ENCODE measurements around the gene SPTAN1. TPM values are rescaled to one million over a fixed set of nuclear protein-coding genes. Genes with fewer than 3 reads are reported as not detected.

Gene SPTAN1
- total RNA-seq, 1 donor from 2014 or later = 213 TPM

- H3K4me3 ChIP-seq (ENCODE audit: low read depth, low read length) = no peak overlapping the region
- no peak for TF ChIP-seq CTCF (IDR thresholded peaks at IDR 0.05; ENCODE audit: insufficient read depth, low read length, poor library complexity, severe bottlenecking)
- H3K36me3 ChIP-seq (ENCODE audit: control insufficient read depth, insufficient read depth, low read length) = peaks cover 14% of the 10 kb centered on the region
- no peaks in the 10 kb centered on the region for H3K27me3 ChIP-seq (ENCODE audit: control insufficient read depth, insufficient read depth, low read length)
- no peak for DNase-seq (ENCODE audit: low read depth)
These were observed 63.2 kb downstream of the SPTAN1 start for GRCh38 chr9:128615571-128615970.

- Histone ChIP-seq H3K4me3 (ENCODE audit: low read depth, low read length) (no peak overlapping the region), H3K36me3 (ENCODE audit: control insufficient read depth, insufficient read depth, low read length) (peaks cover 12% of the 10 kb centered on the region), H3K27me3 (ENCODE audit: control insufficient read depth, insufficient read depth, low read length) (no peaks in the 10 kb centered on the region)
- TF ChIP-seq CTCF (IDR thresholded peaks at IDR 0.05; ENCODE audit: insufficient read depth, low read length, poor library complexity, severe bottlenecking) = no peak
- DNase-seq (ENCODE audit: low read depth) = no peak
These were observed 65.6 kb downstream of the SPTAN1 start for GRCh38 chr9:128617943-128618342.

GRCh38 chr9:128619127-128619526 is 66.7 kb downstream of the SPTAN1 start:
- no peak for TF ChIP-seq CTCF (IDR thresholded peaks at IDR 0.05; ENCODE audit: insufficient read depth, low read length, poor library complexity, severe bottlenecking)
- no peaks in the 10 kb centered on the region for H3K27me3 ChIP-seq (ENCODE audit: control insufficient read depth, insufficient read depth, low read length)
- no peak for DNase-seq (ENCODE audit: low read depth)
- peaks cover 12% of the 10 kb centered on the region for H3K36me3 ChIP-seq (ENCODE audit: control insufficient read depth, insufficient read depth, low read length)
- H3K4me3 ChIP-seq (ENCODE audit: low read depth, low read length) = no peak overlapping the region

- H3K27me3 ChIP-seq (ENCODE audit: control insufficient read depth, insufficient read depth, low read length) = no peaks in the 10 kb centered on the region
- no peak for DNase-seq (ENCODE audit: low read depth)
- peaks cover 13% of the 10 kb centered on the region for H3K36me3 ChIP-seq (ENCODE audit: control insufficient read depth, insufficient read depth, low read length)
- TF ChIP-seq CTCF (IDR thresholded peaks at IDR 0.05; ENCODE audit: insufficient read depth, low read length, poor library complexity, severe bottlenecking) = no peak
- no peak overlapping the region for H3K4me3 ChIP-seq (ENCODE audit: low read depth, low read length)
These were observed 67.4 kb downstream of the SPTAN1 start for GRCh38 chr9:128619779-128620178.

GRCh38 chr9:128621730-128622455 is 69.5 kb downstream of the SPTAN1 start:
- no peak for DNase-seq (ENCODE audit: low read depth)
- Histone ChIP-seq H3K36me3 (ENCODE audit: control insufficient read depth, insufficient read depth, low read length) (peaks cover 14% of the 10 kb centered on the region), H3K4me3 (ENCODE audit: low read depth, low read length) (no peak overlapping the region), H3K27me3 (ENCODE audit: control insufficient read depth, insufficient read depth, low read length) (no peaks in the 10 kb centered on the region)
- no peak for TF ChIP-seq CTCF (IDR thresholded peaks at IDR 0.05; ENCODE audit: insufficient read depth, low read length, poor library complexity, severe bottlenecking)

- peaks cover 11% of the 10 kb centered on the region for H3K36me3 ChIP-seq (ENCODE audit: control insufficient read depth, insufficient read depth, low read length)
- H3K4me3 ChIP-seq (ENCODE audit: low read depth, low read length) = no peak overlapping the region
- H3K27me3 ChIP-seq (ENCODE audit: control insufficient read depth, insufficient read depth, low read length) = no peaks in the 10 kb centered on the region
- no peak for DNase-seq (ENCODE audit: low read depth)
- TF ChIP-seq CTCF (IDR thresholded peaks at IDR 0.05; ENCODE audit: insufficient read depth, low read length, poor library complexity, severe bottlenecking) = no peak
These were observed 72.2 kb downstream of the SPTAN1 start for GRCh38 chr9:128624566-128624965.
